Neuronal stem cell (in vitro differentiated cells): ENCODE measurements around the gene CNIH2.

Experiments
- DNase-seq: peaks from one replicate; pipeline ENCODE4 v3.0.0-alpha.2; 2013; ENCODE audit warnings: low spot score
- H2AFZ ChIP-seq: one replicate; pipeline ENCODE4 v1.6.1; 2013; ENCODE audit warnings: mild to moderate bottlenecking, low read length, inconsistent platforms
- H2AK5ac ChIP-seq: 2 replicates; pipeline ENCODE4 v1.6.1; 2013; ENCODE audit warnings: low read depth, mild to moderate bottlenecking, inconsistent platforms, low read length, moderate library complexity, mixed read lengths
- H2BK120ac ChIP-seq: 2 replicates; pipeline ENCODE4 v1.6.1; 2013; ENCODE audit warnings: low read depth, mild to moderate bottlenecking, inconsistent platforms, low read length, moderate library complexity, mixed read lengths
- H2BK12ac ChIP-seq: one replicate; pipeline ENCODE4 v1.6.1; 2013; ENCODE audit warnings: low read length, inconsistent platforms
- H2BK15ac ChIP-seq: 2 replicates; pipeline ENCODE4 v1.6.1; 2013; ENCODE audit warnings: mild to moderate bottlenecking, low read length, inconsistent platforms, mixed read lengths
- H2BK5ac ChIP-seq: one replicate; pipeline ENCODE4 v1.6.1; 2013; ENCODE audit warnings: inconsistent platforms, mild to moderate bottlenecking, low read length, moderate library complexity
- H3K14ac ChIP-seq: one replicate; pipeline ENCODE4 v1.6.1; 2013; ENCODE audit warnings: low read length, inconsistent platforms
- H3K18ac ChIP-seq: 2 replicates; pipeline ENCODE4 v1.6.1; 2013; ENCODE audit warnings: low read length, inconsistent platforms
- H3K23ac ChIP-seq: 2 replicates; pipeline ENCODE4 v1.6.1; 2013; ENCODE audit warnings: low read depth, mild to moderate bottlenecking, mixed read lengths, low read length, inconsistent platforms; ENCODE audit not compliant: poor library complexity
- H3K27ac ChIP-seq: replicated peaks from 3 replicates; pipeline ENCODE4 v1.5.1; 2013; ENCODE audit warnings: low read length, inconsistent platforms
- H3K27me3 ChIP-seq, 3 experiments: 2 replicates each; pipeline ENCODE4 v1.6.1; 2013; ENCODE audit warnings: low read length in 3 of 3, mild to moderate bottlenecking in 2 of 3, inconsistent platforms in 1 of 3, low read depth in 1 of 3, mixed read lengths in 1 of 3, moderate library complexity in 1 of 3; ENCODE audit not compliant: control insufficient read depth in 3 of 3, insufficient read depth in 3 of 3
- H3K36me3 ChIP-seq, 2 donors: replicated peaks in 1 of 2; 2 replicates each; pipeline ENCODE4 v1.6.1; 2013; ENCODE audit warnings: low read length in 2 of 2; ENCODE audit not compliant: control insufficient read depth in 2 of 2, insufficient read depth in 2 of 2
- H3K4ac ChIP-seq: 2 replicates; pipeline ENCODE4 v1.6.1; 2013; ENCODE audit warnings: inconsistent platforms, mild to moderate bottlenecking, low read length, moderate library complexity
- H3K4me1 ChIP-seq, 2 donors: 1 replicate in 1 of 2; 2 replicates in 1 of 2; pipeline ENCODE4 v1.6.1; 2013; ENCODE audit warnings: low read length in 2 of 2, low read depth in 1 of 2; ENCODE audit not compliant: control insufficient read depth in 2 of 2, insufficient read depth in 1 of 2
- H3K4me2 ChIP-seq: one replicate; pipeline ENCODE4 v1.6.1; 2013; ENCODE audit warnings: mild to moderate bottlenecking, low read length, inconsistent platforms; ENCODE audit not compliant: insufficient read depth, poor library complexity, severe bottlenecking
- H3K4me3 ChIP-seq, 2 donors: 2 replicates each; pipeline ENCODE4 v1.5.1; 2013; ENCODE audit warnings: low read length in 2 of 2, mild to moderate bottlenecking in 2 of 2, inconsistent platforms in 1 of 2, moderate library complexity in 1 of 2
- H3K79me1 ChIP-seq: one replicate; pipeline ENCODE4 v1.6.1; 2013; ENCODE audit warnings: low read depth, mild to moderate bottlenecking, inconsistent platforms, low read length, moderate library complexity
- H3K9ac ChIP-seq: one replicate; pipeline ENCODE4 v1.6.1; 2013; ENCODE audit warnings: mild to moderate bottlenecking, low read depth, low read length, inconsistent platforms; ENCODE audit not compliant: poor library complexity
- H3K9me3 ChIP-seq, 2 donors: replicated peaks in 1 of 2; 2 replicates each; pipeline versions ENCODE3 to v1.6.1; 2013; ENCODE audit warnings: low read length in 2 of 2, mild to moderate bottlenecking in 2 of 2, inconsistent platforms in 1 of 2, low read depth in 1 of 2, mixed read lengths in 1 of 2, moderate library complexity in 1 of 2; ENCODE audit not compliant: control insufficient read depth in 2 of 2, insufficient read depth in 1 of 2
- H4K8ac ChIP-seq: one replicate; pipeline ENCODE4 v1.6.1; 2013; ENCODE audit warnings: low read depth, mild to moderate bottlenecking, inconsistent platforms, low read length, moderate library complexity
- H4K91ac ChIP-seq: one replicate; pipeline ENCODE4 v1.6.1; 2013; ENCODE audit warnings: low read length, low read depth, mild to moderate bottlenecking, inconsistent platforms; ENCODE audit not compliant: poor library complexity
- WGBS, 2 donors: extraction: QIAGEN DNeasy Blood & Tissue Kit; methylation state at CpG; one replicate each; pipeline ENCODE4 v1.1.7; 2013; ENCODE audit warnings: missing lambda C conversion rate in 2 of 2, mixed read lengths in 1 of 2; ENCODE audit not compliant: insufficient read length in 2 of 2, insufficient replicate concordance in 1 of 2; ENCODE audit errors: extremely low coverage in 2 of 2; 5-methylcytosine and 5-hydroxymethylcytosine counted together

The CNIH2 gene

DNA sequence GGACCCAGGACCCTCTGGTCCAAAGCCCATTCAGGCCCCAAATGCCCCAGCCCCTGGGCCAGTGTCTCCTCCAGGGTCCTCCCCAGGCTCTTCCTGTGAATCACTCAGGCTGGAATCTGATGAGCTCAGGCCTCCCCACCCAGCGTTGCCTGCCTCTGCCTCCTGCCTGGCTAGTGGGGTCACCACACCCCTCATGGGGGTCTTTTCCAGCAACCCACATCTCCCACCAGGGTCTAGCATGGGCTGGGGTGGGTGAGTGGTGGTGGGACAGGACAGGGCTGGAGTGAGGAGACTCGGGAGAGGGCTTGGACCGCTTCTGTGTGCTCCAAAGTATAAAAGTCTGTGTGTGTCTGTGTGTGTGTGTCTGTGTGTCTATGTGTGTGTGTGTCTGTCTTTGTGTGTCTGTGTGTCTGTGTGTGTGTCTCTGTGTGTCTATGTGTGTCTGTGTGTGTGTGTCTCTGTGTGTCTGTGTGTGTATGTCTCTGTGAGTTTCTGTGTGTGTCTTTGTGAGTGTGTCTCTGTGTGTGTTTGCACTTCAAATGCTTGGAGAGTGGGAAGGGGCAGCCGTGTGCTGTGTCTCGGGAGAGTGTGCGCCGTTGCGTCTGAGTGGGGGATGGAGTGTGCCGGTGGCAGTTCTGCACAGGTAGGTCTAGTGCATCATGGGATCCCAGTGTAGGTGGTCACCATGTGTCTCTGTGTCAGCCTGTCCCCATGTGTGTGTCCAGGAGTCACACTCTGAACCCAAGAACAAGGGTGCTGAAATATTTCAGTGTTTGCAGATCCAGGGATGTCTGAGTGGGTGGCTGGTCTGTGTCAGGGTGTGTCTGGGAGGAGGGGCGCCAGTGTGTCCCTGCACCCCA, 49.4 kb downstream of the CNIH2 start:
- H4K91ac ChIP-seq = no peak overlapping the region
- peak overlapping the region; percentile 72 for H3K18ac ChIP-seq
- no peak overlapping the region for H4K8ac ChIP-seq
- H3K36me3 ChIP-seq = no peaks in the 10 kb centered on the region
- peaks cover 26 to 44% of the 10 kb centered on the region in 2 donors for H3K4me1 ChIP-seq
- peak overlapping the region; percentile 45 for H2BK5ac ChIP-seq
- no peak overlapping the region for H2BK120ac ChIP-seq
- peak overlapping the region; percentile 77 for H2AFZ ChIP-seq
- no peaks in the 10 kb centered on the region for H3K9me3 ChIP-seq
- no peak overlapping the region for H3K9ac ChIP-seq
- no peak overlapping the region for H3K4ac ChIP-seq
- no peak overlapping the region for H3K14ac ChIP-seq
- no peak overlapping the region for H3K27ac ChIP-seq
- no peak overlapping the region for H3K23ac ChIP-seq
- H3K27me3 ChIP-seq = no peaks in the 10 kb centered on the region
- H2BK15ac ChIP-seq = peak overlapping the region; percentile 1
- WGBS, 2 donors = no CpG with 5 or more reads among the region's 10 CpGs
- peak overlapping the region in 1 of 2 donors; percentile 7 for H3K4me3 ChIP-seq
- H2AK5ac ChIP-seq = peak overlapping the region; percentile 91
- H3K4me2 ChIP-seq = no peak overlapping the region
- no peaks in the 10 kb centered on the region for H3K79me1 ChIP-seq
- peak overlapping the region; percentile 59 for H2BK12ac ChIP-seq
- no peak for DNase-seq

DNA sequence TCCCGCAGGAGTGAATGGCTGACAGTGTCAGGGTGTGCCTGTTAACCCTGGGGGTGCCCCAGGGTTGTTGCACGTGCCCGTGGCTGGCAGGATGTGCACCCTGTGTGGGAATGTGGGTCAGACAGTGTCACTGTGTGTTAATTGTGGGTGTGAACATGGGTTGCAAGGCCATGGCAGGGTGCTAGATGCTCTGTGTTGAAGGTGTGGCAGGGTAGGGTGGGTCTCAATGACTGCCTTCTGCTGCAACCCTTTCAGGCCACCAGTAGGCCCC, 50.0 kb downstream of the CNIH2 start:
- H3K4me1 ChIP-seq = peaks cover 23 to 43% of the 10 kb centered on the region in 2 donors
- H3K18ac ChIP-seq = peak overlapping the region; percentile 16
- peak overlapping the region; percentile 1 for H2BK15ac ChIP-seq
- H2BK120ac ChIP-seq = no peak overlapping the region
- no peak overlapping the region for H3K4me3 ChIP-seq
- DNase-seq = no peak
- no peaks in the 10 kb centered on the region for H3K27me3 ChIP-seq
- no peak overlapping the region for H3K23ac ChIP-seq
- H3K9ac ChIP-seq = no peak overlapping the region
- no peak overlapping the region for H3K14ac ChIP-seq
- WGBS, 2 donors = no CpG with 5 or more reads among the region's 3 CpGs
- no peak overlapping the region for H3K27ac ChIP-seq
- H2AK5ac ChIP-seq = peak overlapping the region; percentile 1
- H3K79me1 ChIP-seq = no peaks in the 10 kb centered on the region
- no peak overlapping the region for H3K4ac ChIP-seq
- H3K4me2 ChIP-seq = no peak overlapping the region
- H2AFZ ChIP-seq = peak overlapping the region; percentile 90
- peak overlapping the region; percentile 32 for H2BK12ac ChIP-seq
- no peak overlapping the region for H2BK5ac ChIP-seq
- no peaks in the 10 kb centered on the region for H3K9me3 ChIP-seq
- no peaks in the 10 kb centered on the region for H3K36me3 ChIP-seq
- no peak overlapping the region for H4K91ac ChIP-seq
- no peak overlapping the region for H4K8ac ChIP-seq

DNA sequence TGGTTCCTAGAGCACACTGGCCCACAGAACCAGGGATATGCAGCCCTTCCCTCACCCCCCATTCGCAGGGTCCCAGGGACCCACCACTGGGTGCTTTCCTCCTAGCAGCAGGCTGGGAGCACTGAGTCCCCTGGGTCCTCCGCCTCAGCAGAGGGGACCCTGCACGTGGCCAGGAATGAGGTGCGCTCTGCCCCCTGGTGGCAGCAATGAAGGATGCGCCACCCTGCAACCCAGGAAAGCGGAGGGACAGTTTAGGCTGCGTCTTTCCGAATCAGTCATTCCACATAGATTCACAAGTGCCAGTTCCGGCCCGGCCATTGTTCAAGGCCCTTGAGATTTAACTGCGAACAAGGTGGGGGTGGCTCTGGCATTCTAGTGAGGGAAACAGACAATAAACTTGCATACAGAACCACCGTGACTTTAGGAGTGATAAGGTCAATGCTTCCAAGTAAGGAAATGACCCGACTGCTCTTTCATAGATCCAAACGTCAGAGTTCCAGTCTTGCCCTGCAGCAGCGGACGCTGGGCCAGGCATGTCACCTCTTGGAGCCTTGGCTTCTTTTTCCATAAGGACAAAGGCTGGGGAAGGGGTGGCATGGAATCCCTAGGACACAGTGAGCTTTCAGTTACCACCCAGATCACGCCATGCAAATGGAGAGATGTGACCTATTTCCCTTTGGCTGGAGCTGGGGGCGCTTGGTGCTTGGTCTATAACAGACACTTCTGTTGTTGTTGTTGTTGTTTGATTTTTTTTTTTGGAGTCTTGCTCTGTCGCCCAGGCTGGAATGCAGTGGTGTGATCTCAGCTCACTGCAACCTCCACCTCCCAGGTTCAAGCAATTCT, 50.5 kb downstream of the CNIH2 start:
- peaks cover 19 to 40% of the 10 kb centered on the region in 2 donors for H3K4me1 ChIP-seq
- peak overlapping the region; percentile 90 for H2AFZ ChIP-seq
- H3K27me3 ChIP-seq = no peaks in the 10 kb centered on the region
- H3K79me1 ChIP-seq = no peaks in the 10 kb centered on the region
- H4K91ac ChIP-seq = no peak overlapping the region
- H2BK15ac ChIP-seq = peak overlapping the region; percentile 46
- no peaks in the 10 kb centered on the region for H3K36me3 ChIP-seq
- no peak overlapping the region for H3K9ac ChIP-seq
- H3K9me3 ChIP-seq = no peaks in the 10 kb centered on the region
- H2BK120ac ChIP-seq = no peak overlapping the region
- peak overlapping the region; percentile 32 for H3K4me2 ChIP-seq
- H3K14ac ChIP-seq = no peak overlapping the region
- peak overlapping the region; percentile 65 for H2BK12ac ChIP-seq
- peak overlapping the region in 1 of 2 donors; percentile 34 for H3K4me3 ChIP-seq
- no peak overlapping the region for H3K23ac ChIP-seq
- no peak overlapping the region for H2BK5ac ChIP-seq
- peak overlapping the region; percentile 55 for H3K18ac ChIP-seq
- H3K4ac ChIP-seq = no peak overlapping the region
- H4K8ac ChIP-seq = no peak overlapping the region
- no peak overlapping the region for H3K27ac ChIP-seq
- no CpG with 5 or more reads among the region's 19 CpGs for WGBS, 2 donors
- no peak overlapping the region for H2AK5ac ChIP-seq
- DNase-seq = peak; percentile 71

DNA sequence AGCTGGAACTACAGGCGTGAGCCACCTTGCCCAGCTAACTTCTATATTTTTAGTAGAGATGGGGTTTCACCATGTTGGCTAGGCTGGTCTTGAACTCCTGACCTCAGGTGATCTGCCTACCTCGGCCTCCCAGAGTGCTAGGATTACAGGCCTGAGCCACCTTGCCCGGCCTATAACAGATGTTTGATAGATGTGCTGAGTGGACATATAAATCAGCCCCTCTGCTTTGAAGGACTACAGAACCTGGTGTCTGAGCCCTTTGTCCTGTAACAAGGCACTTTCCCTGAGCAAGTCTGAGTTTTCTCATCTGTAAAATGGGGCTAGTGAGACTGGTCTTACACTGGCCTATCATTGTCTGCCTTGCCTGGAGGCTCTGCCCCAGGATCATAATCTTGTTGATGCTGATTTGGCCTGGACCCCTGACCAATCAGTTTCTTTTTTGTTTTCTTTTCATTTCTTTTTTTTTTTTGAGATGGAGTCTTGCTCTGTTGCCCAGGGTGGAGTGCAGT, 51.2 kb downstream of the CNIH2 start:
- Histone ChIP-seq H3K4ac (no peak overlapping the region), H3K14ac (no peak overlapping the region), H2BK120ac (no peak overlapping the region), H3K4me3 (no peak overlapping the region), H3K18ac (no peak overlapping the region), H3K36me3 (no peaks in the 10 kb centered on the region), H3K4me2 (no peak overlapping the region), H3K79me1 (peaks cover under 1% of the 10 kb centered on the region), H3K27me3 (no peaks in the 10 kb centered on the region), H3K27ac (no peak overlapping the region), H3K23ac (no peak overlapping the region), H3K4me1 (peaks cover 19 to 40% of the 10 kb centered on the region in 2 donors), H2BK15ac (no peak overlapping the region), H2BK5ac (no peak overlapping the region), H2BK12ac (no peak overlapping the region), H2AK5ac (no peak overlapping the region), H2AFZ (no peak overlapping the region), H4K91ac (no peak overlapping the region), H3K9me3 (no peaks in the 10 kb centered on the region), H3K9ac (no peak overlapping the region), H4K8ac (no peak overlapping the region)
- no CpG with 5 or more reads among the region's 3 CpGs for WGBS, 2 donors
- no peak for DNase-seq
